Lower lobe of right lung (tissue), 2 donors: ENCODE data around the gene SRRM2. TPM values are rescaled to one million over a fixed set of nuclear protein-coding genes. Genes with fewer than 3 reads are reported as not detected.

Experiments
- ATAC-seq, 2 donors: fragments of 200-7000 bp; cut with Tn5 transposase; one replicate each; pipeline ENCODE4 v1.9.1; 2020 to 2022; ENCODE audit warnings: mild to moderate bottlenecking in 2 of 2, moderate library complexity in 2 of 2
- DNase-seq: peaks from one replicate; pipeline ENCODE4 v3.0.0-alpha.2; 2020
- H3K27ac ChIP-seq: fragments of 200-600 bp; one replicate; pipeline ENCODE4 v1.8.0; 2022
- H3K27me3 ChIP-seq: fragments of 200-600 bp; one replicate; pipeline ENCODE4 v1.8.0; 2022; ENCODE audit warnings: low read depth
- H3K36me3 ChIP-seq: fragments of 200-600 bp; one replicate; pipeline ENCODE4 v1.8.0; 2022; ENCODE audit warnings: mild to moderate bottlenecking
- H3K4me1 ChIP-seq: fragments of 200-600 bp; one replicate; pipeline ENCODE4 v1.8.0; 2022
- H3K4me3 ChIP-seq: fragments of 200-600 bp; one replicate; pipeline ENCODE4 v1.8.0; 2022; ENCODE audit warnings: mild to moderate bottlenecking
- H3K9me3 ChIP-seq: fragments of 200-600 bp; one replicate; pipeline ENCODE4 v1.8.0; 2022
- CTCF ChIP-seq: fragments of 200-600 bp; IDR thresholded peaks from one replicate; pipeline ENCODE4 v1.8.0; 2022; ENCODE audit warnings: antibody characterized with exemption, mild to moderate bottlenecking
- intact Hi-C: fragments of 100-400 bp; cut with DNase I; formaldehyde crosslinking; loops from one replicate; pipeline ENCODE4 v1.11.0; 2022
- total RNA-seq: library from RNA; stranded (reverse); fragmentation: NEBNext Ultra II Directional; extraction: Animal tissue kit (Norgen Biotek cat#: 25700); gene quantifications from one replicate; pipeline ENCODE4 v1.2.1, GENCODE V29; 2021
- donor health status: DM: no; HTN: yes; CAD: no; lungs with severe emphysema.

SRRM2 gene
- total RNA-seq, 1 donor from 2014 or later = 659 TPM

GRCh38 chr16:2778630-2778958 is 26.2 kb downstream of the SRRM2 start:
- Histone ChIP-seq H3K9me3 (no peaks in the 10 kb centered on the region), H3K27ac (peak overlapping the region; percentile 100), H3K4me3 (peak overlapping the region; percentile 96), H3K4me1 (peaks cover 31% of the 10 kb centered on the region), H3K36me3 (peaks cover 18% of the 10 kb centered on the region), H3K27me3 (no peaks in the 10 kb centered on the region)
- ATAC-seq = no peak
- intact Hi-C loops = no loop called here
- TF ChIP-seq CTCF = no peak
- no peak for DNase-seq

GRCh38 chr16:2779151-2779920 is 26.9 kb downstream of the SRRM2 start:
- Histone ChIP-seq H3K4me1 (peaks cover 31% of the 10 kb centered on the region), H3K27ac (peak overlapping the region; percentile 100), H3K9me3 (no peaks in the 10 kb centered on the region), H3K36me3 (peaks cover 10% of the 10 kb centered on the region), H3K4me3 (no peak overlapping the region), H3K27me3 (no peaks in the 10 kb centered on the region)
- intact Hi-C loops = no loop called here
- TF ChIP-seq CTCF = no peak
- DNase-seq (no peak), ATAC-seq (no peak)

GRCh38 chr16:2779978-2780898 is 27.8 kb downstream of the SRRM2 start:
- peaks cover 30% of the 10 kb centered on the region for H3K4me1 ChIP-seq
- peaks cover 1% of the 10 kb centered on the region for H3K36me3 ChIP-seq
- intact Hi-C loops = no loop called here
- peaks cover 8% of the 10 kb centered on the region for H3K27me3 ChIP-seq
- DNase-seq (no peak), ATAC-seq (no peak)
- H3K9me3 ChIP-seq = no peaks in the 10 kb centered on the region
- no peak for TF ChIP-seq CTCF
- H3K4me3 ChIP-seq = no peak overlapping the region
- no peak overlapping the region for H3K27ac ChIP-seq

- no peak overlapping the region for H3K27ac ChIP-seq
- ATAC-seq (no peak), DNase-seq (no peak)
- no peaks in the 10 kb centered on the region for H3K9me3 ChIP-seq
- intact Hi-C loops = no loop called here
- peaks cover 26% of the 10 kb centered on the region for H3K27me3 ChIP-seq
- H3K4me3 ChIP-seq = no peak overlapping the region
- H3K36me3 ChIP-seq = no peaks in the 10 kb centered on the region
- TF ChIP-seq CTCF = no peak
- peaks cover 23% of the 10 kb centered on the region for H3K4me1 ChIP-seq
Measured at GRCh38 chr16:2782583-2783351, 30.3 kb downstream of the SRRM2 start.

- Histone ChIP-seq H3K36me3 (no peaks in the 10 kb centered on the region), H3K27me3 (peaks cover 36% of the 10 kb centered on the region), H3K4me1 (peaks cover 16% of the 10 kb centered on the region), H3K4me3 (no peak overlapping the region), H3K27ac (no peak overlapping the region), H3K9me3 (no peaks in the 10 kb centered on the region)
- intact Hi-C loops = no loop called here
- ATAC-seq = no peak
- no peak for TF ChIP-seq CTCF
- peak; percentile 22 for DNase-seq
Measured at GRCh38 chr16:2783581-2784357, 31.3 kb downstream of the SRRM2 start.
